A549 (cell line): Measurements from ENCODE around the gene RBM44. TPM values are rescaled to one million over a fixed set of nuclear protein-coding genes. Genes with fewer than 3 reads are reported as not detected.

Experiments used
- ATAC-seq, 2 experiments: fragments of 200-7000 bp in 1 of 2; fragments of >200 bp in 1 of 2; cut with Nextera tagmentation in 1 of 2; cut with Tn5 transposase in 1 of 2; 3 replicates each; pipeline versions ENCODE4 v1.8.0 to v1.9.1; 2018 to 2020; ENCODE audit warnings: mild to moderate bottlenecking in 1 of 2, moderate library complexity in 1 of 2
- CTCF ChIA-PET: fragments of 300-600 bp; sonication (Branson Sonifier 250); formaldehyde crosslinking; extraction: SDS; loops from one replicate; lab custom pipeline; 2021; ENCODE audit warnings: antibody characterized with exemption, inconsistent platforms; lab: Yijun Ruan, JAX
- POLR2A ChIA-PET: fragments of 350-600 bp; formaldehyde crosslinking; extraction: SDS; loops from one replicate; lab custom pipeline; 2021; ENCODE audit warnings: antibody characterized with exemption, inconsistent platforms; lab: Yijun Ruan, JAX
- DNase-seq, 2 experiments: peaks; one replicate each; pipeline versions ENCODE4 v3.0.0 to v3.0.0-alpha.2; 2011 to 2016; ENCODE audit warnings: low read depth in 1 of 2, low spot score in 1 of 2
- FAIRE-seq: peaks from 2 replicates; lab custom pipeline; 2011; peaks lifted over from hg19 to GRCh38; lab: Jason Lieb, UNC
- H3K27ac ChIP-seq, 2 experiments: fragments of >200 bp; sonication (Bioruptor Twin); formaldehyde crosslinking; 3 replicates each; pipeline ENCODE4 v1.5.1; 2016 to 2017
- H3K4me1 ChIP-seq: fragments of >200 bp; sonication (Bioruptor Twin); formaldehyde crosslinking; 3 replicates; pipeline ENCODE4 v1.6.1; 2016
- H3K4me2 ChIP-seq: fragments of >200 bp; sonication (Bioruptor Twin); formaldehyde crosslinking; 3 replicates; pipeline ENCODE4 v1.6.1; 2016
- H3K4me3 ChIP-seq: fragments of >200 bp; sonication (Bioruptor Twin); formaldehyde crosslinking; 3 replicates; pipeline ENCODE4 v1.5.1; 2016
- H3K9me3 ChIP-seq: fragments of >200 bp; sonication (Bioruptor Twin); formaldehyde crosslinking; 3 replicates; pipeline ENCODE4 v1.6.1; 2016
- ATOH8 ChIP-seq: fragments of 250-450 bp; sonication (Bioruptor Pico); IDR thresholded peaks from 2 replicates; pipeline ENCODE4 v1.5.0; 2020; ENCODE audit warnings: low read depth, mild to moderate bottlenecking, moderate library complexity
- BCL3 ChIP-seq: fragments of >200 bp; sonication (Bioruptor Twin); formaldehyde crosslinking; IDR thresholded peaks from 3 replicates; pipeline ENCODE4 v1.6.1; 2016
- CEBPB ChIP-seq, 2 experiments: fragments of >200 bp in 1 of 2; sonication (Bioruptor Twin) in 1 of 2; formaldehyde crosslinking in 1 of 2; IDR thresholded peaks; 2 replicates each; pipeline ENCODE4 v1.6.1; 2012 to 2016
- CHD2 ChIP-seq: fragments of 150-350 bp; IDR thresholded peaks from 2 replicates; pipeline ENCODE4 v1.6.1; 2014; ENCODE audit warnings: low read length; ENCODE audit not compliant: partially characterized antibody
- CHD4 ChIP-seq: fragments of 200-600 bp; sonication (generic); IDR thresholded peaks from 2 replicates; pipeline ENCODE4 v1.6.1; 2016; ENCODE audit warnings: antibody characterized with exemption, mild to moderate bottlenecking, borderline replicate concordance
- FOSB ChIP-seq: fragments of 250-450 bp; sonication (Bioruptor Pico); IDR thresholded peaks from 2 replicates; pipeline ENCODE4 v1.5.0; 2020; ENCODE audit warnings: mild to moderate bottlenecking, moderate library complexity
- FOXS1 ChIP-seq: fragments of 250-450 bp; sonication (Bioruptor Pico); IDR thresholded peaks from 2 replicates; pipeline ENCODE4 v1.5.0; 2020; ENCODE audit warnings: mild to moderate bottlenecking, moderate library complexity
- GATA3 ChIP-seq: IDR thresholded peaks from 2 replicates; pipeline ENCODE4 v1.6.1; 2012; ENCODE audit warnings: borderline replicate concordance
- HEYL ChIP-seq: fragments of 250-450 bp; sonication (Bioruptor Pico); IDR thresholded peaks from 2 replicates; pipeline ENCODE4 v1.8.0; 2021; ENCODE audit warnings: mild to moderate bottlenecking, moderate library complexity
- HOXA7 ChIP-seq: fragments of 250-450 bp; sonication (Bioruptor Pico); IDR thresholded peaks from 2 replicates; pipeline ENCODE4 v1.5.0; 2020; ENCODE audit warnings: mild to moderate bottlenecking, moderate library complexity
- HOXB13 ChIP-seq: fragments of 250-450 bp; sonication (Bioruptor Pico); IDR thresholded peaks from 2 replicates; pipeline ENCODE4 v1.5.0; 2020; ENCODE audit warnings: low read depth, mild to moderate bottlenecking, moderate library complexity
- HOXB5 ChIP-seq: fragments of 250-450 bp; sonication (Bioruptor Pico); IDR thresholded peaks from 2 replicates; pipeline ENCODE4 v1.5.0; 2020; ENCODE audit warnings: mild to moderate bottlenecking, moderate library complexity
- JUN ChIP-seq, 2 experiments: fragments of >200 bp; sonication (Bioruptor Twin); formaldehyde crosslinking; IDR thresholded peaks; 2 replicates in 1 of 2; 3 replicates in 1 of 2; pipeline ENCODE4 v1.6.1; 2016 to 2017
- KDM1A ChIP-seq: fragments of 200-600 bp; sonication (generic); IDR thresholded peaks from 2 replicates; pipeline ENCODE4 v1.6.1; 2016; ENCODE audit warnings: low read depth, mild to moderate bottlenecking
- MAFK ChIP-seq: fragments of 450-650 bp; IDR thresholded peaks from 2 replicates; pipeline ENCODE4 v1.6.1; 2014; ENCODE audit not compliant: partially characterized antibody
- NFE2L2 ChIP-seq: fragments of 150-350 bp; conservative IDR thresholded peaks from 2 replicates; pipeline ENCODE4 v1.6.1; 2014; ENCODE audit warnings: low read length
- PHF8 ChIP-seq: fragments of 200-600 bp; sonication (generic); IDR thresholded peaks from 2 replicates; pipeline ENCODE4 v1.6.1; 2016; ENCODE audit warnings: low read depth, mild to moderate bottlenecking, antibody characterized with exemption, moderate library complexity, borderline replicate concordance
- POLR2AphosphoS2 ChIP-seq: conservative IDR thresholded peaks from 2 replicates; pipeline ENCODE4 v1.6.1; 2012; ENCODE audit warnings: low read length, improper control_type of control experiment, inconsistent platforms
- RARB ChIP-seq: fragments of 250-450 bp; sonication (Bioruptor Pico); IDR thresholded peaks from 2 replicates; pipeline ENCODE4 v1.8.0; 2021; ENCODE audit warnings: mild to moderate bottlenecking, moderate library complexity
- RFX5 ChIP-seq: fragments of 450-650 bp; IDR thresholded peaks from 2 replicates; pipeline ENCODE4 v1.7.1; 2014; ENCODE audit warnings: antibody characterized with exemption, mild to moderate bottlenecking, moderate library complexity
- RNF2 ChIP-seq: fragments of 200-600 bp; sonication (generic); IDR thresholded peaks from 2 replicates; pipeline ENCODE4 v1.6.1; 2016; ENCODE audit warnings: low read depth, mild to moderate bottlenecking, antibody characterized with exemption, moderate library complexity, borderline replicate concordance
- TP53 ChIP-seq: fragments of 250-450 bp; sonication (Bioruptor Pico); IDR thresholded peaks from 2 replicates; pipeline ENCODE4 v1.5.0; 2021; ENCODE audit warnings: mild to moderate bottlenecking, moderate library complexity
- ZFP36 ChIP-seq: fragments of 450-650 bp; IDR thresholded peaks from 2 replicates; pipeline ENCODE4 v1.6.1; 2014; ENCODE audit warnings: borderline replicate concordance; ENCODE audit not compliant: partially characterized antibody
- ZNF302 ChIP-seq: fragments of 250-450 bp; sonication (Bioruptor Pico); IDR thresholded peaks from 2 replicates; pipeline ENCODE4 v1.9.0; 2021; ENCODE audit warnings: inconsistent platforms, mild to moderate bottlenecking, moderate library complexity
- ZSCAN20 ChIP-seq: fragments of 250-450 bp; sonication (Bioruptor Pico); IDR thresholded peaks from 2 replicates; pipeline ENCODE4 v1.8.0; 2022; ENCODE audit warnings: mild to moderate bottlenecking, moderate library complexity
- whole genome bisulfite sequencing: methylation state at CpG from one replicate; pipeline ENCODE4 v1.1.6; 2017; ENCODE audit errors: missing lambda C conversion rate; 5-methylcytosine and 5-hydroxymethylcytosine counted together
- polyA plus RNA-seq, 4 experiments: library from polyadenylated mRNA; depleted of rRNA in 3 of 4; stranded (reverse); fragments of >200 nt; fragmentation: RNase III in 1 of 4; extraction: RNeasy Plus Mini Kit Qiagen cat#74134 plus additional on column Dnase treatment in 1 of 4; gene quantifications; 2 replicates in 3 of 4; 3 replicates in 1 of 4; pipeline ENCODE4 v1.2.3, GENCODE V29; 2011 to 2017
- TF ChIP-seq, protein P1 (sequence below): IDR thresholded peaks from 2 replicates; pipeline ENCODE4 v1.6.1; 2012
- TF ChIP-seq, protein P2 (sequence below): fragments of 250-450 bp; sonication (Bioruptor Pico); IDR thresholded peaks from 2 replicates; pipeline ENCODE4 v1.5.0; 2021; ENCODE audit warnings: mild to moderate bottlenecking, moderate library complexity, borderline replicate concordance
- TF ChIP-seq, protein P3 (sequence below): fragments of 450-650 bp; IDR thresholded peaks from 2 replicates; pipeline ENCODE4 v1.6.1; 2014; ENCODE audit warnings: antibody characterized with exemption
- TF ChIP-seq, protein P4 (sequence below): fragments of >200 bp; sonication (Bioruptor Twin); formaldehyde crosslinking; IDR thresholded peaks from 3 replicates; pipeline ENCODE4 v1.5.1; 2016
- TF ChIP-seq, protein P5 (sequence below): fragments of 150-350 bp; IDR thresholded peaks from 2 replicates; pipeline ENCODE4 v1.6.1; 2014; ENCODE audit warnings: low read depth, mild to moderate bottlenecking, low read length

RBM44 gene
- polyA plus RNA-seq, 2 of the 4 experiments (the other 2 are of a cell fraction) = 0.30 to 0.87 TPM

DNA sequence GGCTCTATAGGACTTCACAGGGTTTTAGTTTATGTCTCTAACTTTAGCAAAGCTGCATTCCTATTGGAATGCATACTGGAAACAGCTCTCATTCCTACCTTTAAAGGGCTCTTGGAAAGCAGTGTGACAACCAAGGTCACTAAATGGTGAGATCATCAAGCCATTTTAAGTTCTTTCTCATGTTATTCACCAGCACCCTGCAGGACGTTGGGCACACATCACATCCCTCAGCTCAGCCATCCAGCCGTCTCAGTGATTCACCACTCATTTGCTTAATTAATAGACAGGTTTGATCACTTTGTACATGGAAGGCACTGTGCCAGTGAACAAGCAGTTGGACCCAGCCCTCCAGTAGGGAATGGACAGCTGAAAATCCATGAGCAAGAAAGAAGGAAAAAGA lies 32.2 kb upstream of the RBM44 start:
- Histone ChIP-seq H3K4me3 (no peak overlapping the region), H3K4me2 (no peak overlapping the region), H3K9me3 (no peaks in the 10 kb centered on the region), H3K4me1 (peaks cover 9% of the 10 kb centered on the region; the same call in 1 of the 3 replicates), H3K27ac (no peak overlapping the region)
- ATAC-seq (no peak), DNase-seq (no peak), FAIRE-seq (no peak)
- TF ChIP-seq, protein P1, sequence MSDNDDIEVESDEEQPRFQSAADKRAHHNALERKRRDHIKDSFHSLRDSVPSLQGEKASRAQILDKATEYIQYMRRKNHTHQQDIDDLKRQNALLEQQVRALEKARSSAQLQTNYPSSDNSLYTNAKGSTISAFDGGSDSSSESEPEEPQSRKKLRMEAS = no peak
- TF ChIP-seq HOXB5 (CRISPR knock-in tag) = no peak
- TF ChIP-seq ZNF302 = no peak
- no peak for TF ChIP-seq BCL3
- TF ChIP-seq CHD2 = no peak
- TF ChIP-seq FOSB (CRISPR knock-in tag) = no peak
- TF ChIP-seq ZSCAN20 (CRISPR knock-in tag) = no peak
- no peak for TF ChIP-seq JUN (IDR thresholded peaks at IDR 0.05)
- no peak for TF ChIP-seq PHF8
- TF ChIP-seq RARB (CRISPR knock-in tag) = no peak
- TF ChIP-seq POLR2AphosphoS2 = no peak
- TF ChIP-seq ATOH8 = no peak
- TF ChIP-seq CHD4 = no peak
- TF ChIP-seq, protein P2, sequence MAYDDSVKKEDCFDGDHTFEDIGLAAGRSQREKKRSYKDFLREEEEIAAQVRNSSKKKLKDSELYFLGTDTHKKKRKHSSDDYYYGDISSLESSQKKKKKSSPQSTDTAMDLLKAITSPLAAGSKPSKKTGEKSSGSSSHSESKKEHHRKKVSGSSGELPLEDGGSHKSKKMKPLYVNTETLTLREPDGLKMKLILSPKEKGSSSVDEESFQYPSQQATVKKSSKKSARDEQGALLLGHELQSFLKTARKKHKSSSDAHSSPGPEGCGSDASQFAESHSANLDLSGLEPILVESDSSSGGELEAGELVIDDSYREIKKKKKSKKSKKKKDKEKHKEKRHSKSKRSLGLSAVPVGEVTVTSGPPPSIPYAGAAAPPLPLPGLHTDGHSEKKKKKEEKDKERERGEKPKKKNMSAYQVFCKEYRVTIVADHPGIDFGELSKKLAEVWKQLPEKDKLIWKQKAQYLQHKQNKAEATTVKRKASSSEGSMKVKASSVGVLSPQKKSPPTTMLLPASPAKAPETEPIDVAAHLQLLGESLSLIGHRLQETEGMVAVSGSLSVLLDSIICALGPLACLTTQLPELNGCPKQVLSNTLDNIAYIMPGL (CRISPR knock-in tag) = no peak
- TF ChIP-seq HOXA7 (CRISPR knock-in tag) = no peak
- TF ChIP-seq GATA3 = no peak
- TF ChIP-seq, protein P3, sequence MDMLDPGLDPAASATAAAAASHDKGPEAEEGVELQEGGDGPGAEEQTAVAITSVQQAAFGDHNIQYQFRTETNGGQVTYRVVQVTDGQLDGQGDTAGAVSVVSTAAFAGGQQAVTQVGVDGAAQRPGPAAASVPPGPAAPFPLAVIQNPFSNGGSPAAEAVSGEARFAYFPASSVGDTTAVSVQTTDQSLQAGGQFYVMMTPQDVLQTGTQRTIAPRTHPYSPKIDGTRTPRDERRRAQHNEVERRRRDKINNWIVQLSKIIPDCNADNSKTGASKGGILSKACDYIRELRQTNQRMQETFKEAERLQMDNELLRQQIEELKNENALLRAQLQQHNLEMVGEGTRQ = no peak
- TF ChIP-seq CEBPB (IDR thresholded peaks at IDR 0.05) = no peak
- no peak for TF ChIP-seq ZFP36
- TF ChIP-seq MAFK = no peak
- ChIA-PET POLR2A (no interaction called here), CTCF (interaction anchor here (1.5 kb wide), 1 partner anchor 93 kb away, joined by 5 read pairs; no protein-coding TSS in a partner anchor)
- 64% methylated on average over 2 of the region's 2 CpGs for WGBS

- ATAC-seq = no peak
- WGBS = 94% methylated on average over 3 of the region's 3 CpGs
- H3K9me3 ChIP-seq = no peaks in the 10 kb centered on the region
- FAIRE-seq = no peak
- H3K4me1 ChIP-seq = peaks cover 9% of the 10 kb centered on the region; the same call in 1 of the 3 replicates
- no peak for DNase-seq
- H3K27ac ChIP-seq = no peak overlapping the region
- H3K4me3 ChIP-seq = no peak overlapping the region
- CTCF ChIA-PET = interaction anchor here (2.7 to 6.5 kb wide), 3 partner anchors 27 to 98 kb away, joined by 7 to 45 read pairs (median 25); no protein-coding TSS in a partner anchor
- POLR2A ChIA-PET = no interaction called here
- H3K4me2 ChIP-seq = no peak overlapping the region
- no peak for TF ChIP-seq RNF2
- TF ChIP-seq, protein P4, sequence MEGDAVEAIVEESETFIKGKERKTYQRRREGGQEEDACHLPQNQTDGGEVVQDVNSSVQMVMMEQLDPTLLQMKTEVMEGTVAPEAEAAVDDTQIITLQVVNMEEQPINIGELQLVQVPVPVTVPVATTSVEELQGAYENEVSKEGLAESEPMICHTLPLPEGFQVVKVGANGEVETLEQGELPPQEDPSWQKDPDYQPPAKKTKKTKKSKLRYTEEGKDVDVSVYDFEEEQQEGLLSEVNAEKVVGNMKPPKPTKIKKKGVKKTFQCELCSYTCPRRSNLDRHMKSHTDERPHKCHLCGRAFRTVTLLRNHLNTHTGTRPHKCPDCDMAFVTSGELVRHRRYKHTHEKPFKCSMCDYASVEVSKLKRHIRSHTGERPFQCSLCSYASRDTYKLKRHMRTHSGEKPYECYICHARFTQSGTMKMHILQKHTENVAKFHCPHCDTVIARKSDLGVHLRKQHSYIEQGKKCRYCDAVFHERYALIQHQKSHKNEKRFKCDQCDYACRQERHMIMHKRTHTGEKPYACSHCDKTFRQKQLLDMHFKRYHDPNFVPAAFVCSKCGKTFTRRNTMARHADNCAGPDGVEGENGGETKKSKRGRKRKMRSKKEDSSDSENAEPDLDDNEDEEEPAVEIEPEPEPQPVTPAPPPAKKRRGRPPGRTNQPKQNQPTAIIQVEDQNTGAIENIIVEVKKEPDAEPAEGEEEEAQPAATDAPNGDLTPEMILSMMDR = no peak
- TF ChIP-seq RFX5 = no peak
- no peak for TF ChIP-seq FOXS1
- no peak for TF ChIP-seq KDM1A
- TF ChIP-seq, protein P5, sequence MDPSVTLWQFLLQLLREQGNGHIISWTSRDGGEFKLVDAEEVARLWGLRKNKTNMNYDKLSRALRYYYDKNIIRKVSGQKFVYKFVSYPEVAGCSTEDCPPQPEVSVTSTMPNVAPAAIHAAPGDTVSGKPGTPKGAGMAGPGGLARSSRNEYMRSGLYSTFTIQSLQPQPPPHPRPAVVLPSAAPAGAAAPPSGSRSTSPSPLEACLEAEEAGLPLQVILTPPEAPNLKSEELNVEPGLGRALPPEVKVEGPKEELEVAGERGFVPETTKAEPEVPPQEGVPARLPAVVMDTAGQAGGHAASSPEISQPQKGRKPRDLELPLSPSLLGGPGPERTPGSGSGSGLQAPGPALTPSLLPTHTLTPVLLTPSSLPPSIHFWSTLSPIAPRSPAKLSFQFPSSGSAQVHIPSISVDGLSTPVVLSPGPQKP = no peak
- no peak for TF ChIP-seq TP53 (CRISPR knock-in tag)
- TF ChIP-seq NFE2L2 = no peak
- TF ChIP-seq MAFK = no peak
- TF ChIP-seq PHF8 = no peak
- TF ChIP-seq HEYL = no peak
- TF ChIP-seq HOXB13 (CRISPR knock-in tag) = no peak
- TF ChIP-seq ZFP36 = no peak
These were observed 26.1 kb upstream of the RBM44 start for GRCh38 chr2:237772513-237772912.
